Muscle of leg (tissue), 16 donors: ENCODE measurements around the gene STARD13. TPM values are rescaled to one million over a fixed set of nuclear protein-coding genes. Genes with fewer than 3 reads are reported as not detected.

Experiments
- DNase-seq: peaks from one replicate; pipeline ENCODE4 v3.0.0; 2013
- H3K27ac ChIP-seq: one replicate; pipeline ENCODE4 v1.5.1; 2013; ENCODE audit warnings: mild to moderate bottlenecking, low read length, control low read depth
- H3K27me3 ChIP-seq: one replicate; pipeline ENCODE4 v1.6.1; 2013; ENCODE audit warnings: low read length; ENCODE audit not compliant: control insufficient read depth, insufficient read depth
- H3K36me3 ChIP-seq: one replicate; pipeline ENCODE4 v1.6.1; 2013; ENCODE audit warnings: low read length; ENCODE audit not compliant: control insufficient read depth, insufficient read depth
- H3K4me1 ChIP-seq: one replicate; pipeline ENCODE4 v1.6.1; 2013; ENCODE audit warnings: low read length; ENCODE audit not compliant: control insufficient read depth, insufficient read depth
- H3K4me3 ChIP-seq: one replicate; pipeline ENCODE4 v1.5.1; 2013; ENCODE audit warnings: low read length, control low read depth
- H3K9me3 ChIP-seq: replicated peaks from 2 replicates; pipeline ENCODE4 v1.6.1; 2013; ENCODE audit warnings: low read depth, low read length; ENCODE audit not compliant: control insufficient read depth
- WGBS: methylation state at CpG from one replicate; pipeline ENCODE4 v1.1.5; 2013; ENCODE audit warnings: missing lambda C conversion rate; ENCODE audit not compliant: insufficient coverage; 5-methylcytosine and 5-hydroxymethylcytosine counted together
- long read RNA-seq, 11 donors: transcript quantifications; one replicate each; lab custom pipeline, GENCODE V29; 2026
- polyA plus RNA-seq, 8 donors: library from polyadenylated mRNA; unstranded; fragments of 120-200 nt; gene quantifications; one replicate each; pipeline versions ENCODE4 v1.2.1 to v1.2.3, GENCODE V29; 2013; ENCODE audit warnings: inconsistent platforms in 1 of 8, low replicate concordance in 1 of 8; ENCODE audit not compliant: insufficient read length in 8 of 8, insufficient read depth in 1 of 8
- total RNA-seq: library from RNA; stranded (reverse); fragments of 120-200 nt; gene quantifications from one replicate; pipeline ENCODE4 v1.2.4, GENCODE V29; 2013

Gene STARD13
- total RNA-seq, result 25.3 TPM
- 10 to 100 TPM; 15.7 to 28.1 (median 20.9) TPM for polyA plus RNA-seq
- long read RNA-seq, donor 1, result 0 reads
- long read RNA-seq, donor 2, result 0 reads
- long read RNA-seq, donor 3, full-length matches to known transcripts, result 1 of 1 reads
- long read RNA-seq, donor 3, partial matches to known transcripts, result 0 of 1 reads
- long read RNA-seq, donor 3, other reads (novel, unspliced or antisense), result 0 of 1 reads
- long read RNA-seq, donor 4, result 0 reads
- long read RNA-seq, donor 5, result 0 reads
- long read RNA-seq, donor 6, full-length matches to known transcripts, result 2 of 2 reads
- long read RNA-seq, donor 6, partial matches to known transcripts, result 0 of 2 reads
- long read RNA-seq, donor 6, other reads (novel, unspliced or antisense), result 0 of 2 reads
- long read RNA-seq, donor 7, full-length matches to known transcripts, result 1 of 1 reads
- long read RNA-seq, donor 7, partial matches to known transcripts, result 0 of 1 reads
- long read RNA-seq, donor 7, other reads (novel, unspliced or antisense), result 0 of 1 reads
- long read RNA-seq, donor 8, full-length matches to known transcripts, result 1 of 1 reads
- long read RNA-seq, donor 8, partial matches to known transcripts, result 0 of 1 reads
- long read RNA-seq, donor 8, other reads (novel, unspliced or antisense), result 0 of 1 reads
- long read RNA-seq, donor 9, result 0 reads
- long read RNA-seq, donor 10, result 0 reads
- long read RNA-seq, donor 11, result 0 reads

- H3K36me3 ChIP-seq, result peaks cover 7% of the 10 kb centered on the region
- H3K9me3 ChIP-seq, result no peaks in the 10 kb centered on the region
- peak; percentile 99 for DNase-seq
- H3K4me3 ChIP-seq, result peak within 1 kb of the TSS; percentile 58
- H3K4me1 ChIP-seq, result peaks cover 7% of the 10 kb centered on the region
- H3K27ac ChIP-seq, result peak within 1 kb of the TSS; percentile 95
- no peaks in the 10 kb centered on the region for H3K27me3 ChIP-seq
- 5% methylated on average over 8 of the region's 20 CpGs for WGBS
Observed at GRCh38 chr13:33285420-33286124, at the start of gene STARD13. Gene STARD13, minus strand, starts transcription at chr13:33285755. Its CDS starts 117 bp downstream, at chr13:33285638.

GRCh38 chr13:33334831-33335230 lies 49.3 kb upstream of the STARD13 start:
- no peak overlapping the region for H3K27ac ChIP-seq
- no peaks in the 10 kb centered on the region for H3K4me1 ChIP-seq
- 87% methylated on average over 3 of the region's 7 CpGs for WGBS
- H3K27me3 ChIP-seq, result no peaks in the 10 kb centered on the region
- H3K36me3 ChIP-seq, result peaks cover 3% of the 10 kb centered on the region
- DNase-seq, result no peak
- H3K4me3 ChIP-seq, result no peak overlapping the region
- no peaks in the 10 kb centered on the region for H3K9me3 ChIP-seq

- WGBS, result 55% methylated on average over 2 of the region's 3 CpGs
- peaks cover 3% of the 10 kb centered on the region for H3K36me3 ChIP-seq
- no peaks in the 10 kb centered on the region for H3K9me3 ChIP-seq
- H3K27ac ChIP-seq, result no peak overlapping the region
- H3K4me3 ChIP-seq, result no peak overlapping the region
- H3K4me1 ChIP-seq, result peaks cover 6% of the 10 kb centered on the region
- no peak for DNase-seq
- no peaks in the 10 kb centered on the region for H3K27me3 ChIP-seq
Observed at GRCh38 chr13:33331962-33332361, 46.4 kb upstream of the STARD13 start.

- H3K27me3 ChIP-seq, result no peaks in the 10 kb centered on the region
- WGBS, result 75% methylated on average over 2 of the region's 6 CpGs
- peaks cover 3% of the 10 kb centered on the region for H3K36me3 ChIP-seq
- H3K9me3 ChIP-seq, result no peaks in the 10 kb centered on the region
- H3K4me3 ChIP-seq, result no peak overlapping the region
- DNase-seq, result no peak
- H3K27ac ChIP-seq, result no peak overlapping the region
- peaks cover 8% of the 10 kb centered on the region for H3K4me1 ChIP-seq
Observed at GRCh38 chr13:33330483-33330882, 44.9 kb upstream of the STARD13 start.

- peaks cover 3% of the 10 kb centered on the region for H3K36me3 ChIP-seq
- H3K4me1 ChIP-seq, result peaks cover 14% of the 10 kb centered on the region
- peak overlapping the region; percentile 52 for H3K27ac ChIP-seq
- H3K27me3 ChIP-seq, result no peaks in the 10 kb centered on the region
- H3K4me3 ChIP-seq, result no peak overlapping the region
- DNase-seq, result peak; percentile 67
- WGBS, result no CpG with 5 or more reads among the region's 1 CpG
- H3K9me3 ChIP-seq, result no peaks in the 10 kb centered on the region
Observed at GRCh38 chr13:33328701-33329100, 43.1 kb upstream of the STARD13 start.

- no peaks in the 10 kb centered on the region for H3K27me3 ChIP-seq
- no peak overlapping the region for H3K4me3 ChIP-seq
- H3K4me1 ChIP-seq, result peaks cover 23% of the 10 kb centered on the region
- H3K27ac ChIP-seq, result no peak overlapping the region
- no peak for DNase-seq
- WGBS, result no CpG with 5 or more reads among the region's 2 CpGs
- no peaks in the 10 kb centered on the region for H3K36me3 ChIP-seq
- no peaks in the 10 kb centered on the region for H3K9me3 ChIP-seq
Observed at GRCh38 chr13:33326723-33327122, 41.2 kb upstream of the STARD13 start.

- H3K27me3 ChIP-seq, result no peaks in the 10 kb centered on the region
- H3K27ac ChIP-seq, result peak overlapping the region; percentile 54
- H3K4me1 ChIP-seq, result peaks cover 25% of the 10 kb centered on the region
- no peaks in the 10 kb centered on the region for H3K9me3 ChIP-seq
- no peak for DNase-seq
- no peaks in the 10 kb centered on the region for H3K36me3 ChIP-seq
- H3K4me3 ChIP-seq, result no peak overlapping the region
- WGBS, result no CpG with 5 or more reads among the region's 3 CpGs
Observed at GRCh38 chr13:33326246-33326645, 40.7 kb upstream of the STARD13 start.

- H3K9me3 ChIP-seq, result no peaks in the 10 kb centered on the region
- H3K27me3 ChIP-seq, result no peaks in the 10 kb centered on the region
- H3K4me1 ChIP-seq, result peaks cover 25% of the 10 kb centered on the region
- H3K36me3 ChIP-seq, result no peaks in the 10 kb centered on the region
- WGBS, result 22% methylated on average over 1 of the region's 7 CpGs
- peak overlapping the region; percentile 92 for H3K27ac ChIP-seq
- peak overlapping the region; percentile 12 for H3K4me3 ChIP-seq
- DNase-seq, result peak; percentile 90
Observed at GRCh38 chr13:33323801-33324510, 38.4 kb upstream of the STARD13 start.

GRCh38 chr13:33322965-33323668 lies 37.6 kb upstream of the STARD13 start:
- Histone ChIP-seq H3K27ac (peak overlapping the region; percentile 92), H3K4me3 (peak overlapping the region; percentile 12)
- WGBS, result 72% methylated on average over 5 of the region's 7 CpGs

More at GRCh38 chr13:33322965-33323668, 37.6 kb upstream of the STARD13 start:
- Histone ChIP-seq H3K36me3 (no peaks in the 10 kb centered on the region), H3K4me1 (peaks cover 19% of the 10 kb centered on the region), H3K9me3 (peaks cover 2% of the 10 kb centered on the region), H3K27me3 (no peaks in the 10 kb centered on the region)
- no peak for DNase-seq
